Measurements from ENCODE around the gene DIPK1A.

Gene DIPK1A

GRCh38 chr1:92792340-92792782 is 168.9 kb downstream of the DIPK1A start:
- DNase-seq (ENCODE audit: low read depth), result no peak

All from fibroblast of gingiva (primary cell).